Kidney (tissue), 14 donors: ENCODE results near the gene OPHN1. TPM values are rescaled to one million over a fixed set of nuclear protein-coding genes. Genes with fewer than 3 reads are reported as not detected.

Experiments used
- DNase-seq, 5 donors: peaks; one replicate each; pipeline ENCODE4 v3.0.0-alpha.2; 2013 to 2020
- FAIRE-seq: peaks from 2 replicates; lab custom pipeline; 2012; peaks lifted over from hg19 to GRCh38; lab: Jason Lieb, UNC
- H3K27ac ChIP-seq, 2 donors: one replicate each; pipeline ENCODE4 v1.7.0; 2013; ENCODE audit warnings: low read depth in 2 of 2, low read length in 2 of 2, inconsistent platforms in 1 of 2
- H3K27me3 ChIP-seq: one replicate; pipeline ENCODE4 v1.7.1; 2013; ENCODE audit warnings: low read length, inconsistent platforms; ENCODE audit not compliant: control insufficient read depth, insufficient read depth
- H3K36me3 ChIP-seq, 3 donors: one replicate each; pipeline versions ENCODE4 v1.7.0 to v1.7.1; 2013; ENCODE audit warnings: low read length in 3 of 3, control low read depth in 1 of 3, inconsistent platforms in 1 of 3; ENCODE audit not compliant: insufficient read depth in 3 of 3, control insufficient read depth in 2 of 3
- H3K4me1 ChIP-seq, 3 donors: one replicate each; pipeline versions ENCODE4 v1.7.0 to v1.7.1; 2013; ENCODE audit warnings: low read length in 3 of 3, inconsistent platforms in 1 of 3, low read depth in 1 of 3; ENCODE audit not compliant: control insufficient read depth in 2 of 3, insufficient read depth in 2 of 3
- H3K4me3 ChIP-seq, 3 donors: one replicate each; pipeline versions ENCODE4 v1.7.0 to v1.8.1; 2013; ENCODE audit warnings: low read length in 3 of 3, control low read depth in 1 of 3, inconsistent platforms in 1 of 3
- H3K9ac ChIP-seq, 3 donors: one replicate each; pipeline versions ENCODE4 v1.7.0 to v1.7.1; 2013; ENCODE audit warnings: low read length in 3 of 3, control low read depth in 1 of 3, inconsistent platforms in 1 of 3
- H3K9me3 ChIP-seq, 3 donors: one replicate each; pipeline versions ENCODE4 v1.7.0 to v1.7.1; 2013; ENCODE audit warnings: low read length in 3 of 3, control low read depth in 1 of 3, inconsistent platforms in 1 of 3; ENCODE audit not compliant: control insufficient read depth in 2 of 3, insufficient read depth in 1 of 3
- CTCF ChIP-seq: IDR thresholded peaks from 3 replicates; pipeline ENCODE4 v1.5.1; 2012; ENCODE audit warnings: mild to moderate bottlenecking, moderate library complexity, borderline replicate concordance; ENCODE audit not compliant: insufficient read depth; ENCODE audit errors: extremely low read depth
- intact Hi-C: fragments of 100-400 bp; cut with DNase I; formaldehyde crosslinking; loops from one replicate; pipeline ENCODE4 v1.11.1; 2022
- polyA plus RNA-seq: library from polyadenylated mRNA; stranded (reverse); fragments of 350-450 nt; fragmentation: Illumina TruSeq; extraction: RNeasy Lipid Tissue Mini Kit (QIAGEN cat#74804); gene quantifications from one replicate; pipeline ENCODE4 v1.2.3, GENCODE V29; 2014; ENCODE audit warnings: low read depth, low replicate concordance; ENCODE audit not compliant: insufficient read depth
- total RNA-seq: library from RNA; stranded (reverse); fragmentation: NEBNext Ultra II Directional; extraction: Animal tissue kit (Norgen Biotek cat#: 25700); gene quantifications from one replicate; pipeline ENCODE4 v1.2.1, GENCODE V29; 2021
- donor health status: control.
- donor health status: control.
- donor health status: control.
- donor health status: control.
- donor health status: control.
- donor health status: DM: yes; HTN: yes; CAD: no.
- donor health status: Normal renal cell carcinoma (clear cell type).

Gene OPHN1
- total and polyA plus RNA-seq, 2 donors from 2014 or later, result 1.9 to 9.5 TPM

- H3K36me3 ChIP-seq, result no peaks in the 10 kb centered on the region
- H3K27me3 ChIP-seq, result no peaks in the 10 kb centered on the region
- intact Hi-C loops, result no loop called here
- no peaks in the 10 kb centered on the region for H3K9me3 ChIP-seq
- FAIRE-seq (no peak), DNase-seq (no peak)
- H3K4me3 ChIP-seq, result no peak overlapping the region
- no peak overlapping the region for H3K9ac ChIP-seq
- H3K27ac ChIP-seq, result no peak overlapping the region
- H3K4me1 ChIP-seq, result peaks cover 0 to 3% (median 0%) of the 10 kb centered on the region in 3 donors
- no peak for TF ChIP-seq CTCF
Measured at GRCh38 chrX:68112321-68112720, 321.0 kb downstream of the OPHN1 start.

GRCh38 chrX:68109162-68109561, 324.1 kb downstream of the OPHN1 start:
- Histone ChIP-seq H3K9me3 (no peaks in the 10 kb centered on the region), H3K36me3 (no peaks in the 10 kb centered on the region), H3K27me3 (no peaks in the 10 kb centered on the region), H3K27ac (no peak overlapping the region), H3K9ac (no peak overlapping the region), H3K4me3 (no peak overlapping the region), H3K4me1 (no peaks in the 10 kb centered on the region)
- TF ChIP-seq CTCF, result no peak
- DNase-seq, result no peak
- intact Hi-C loops, result no loop called here
- FAIRE-seq, result no peak

- Histone ChIP-seq H3K27me3 (no peaks in the 10 kb centered on the region), H3K36me3 (no peaks in the 10 kb centered on the region), H3K4me3 (no peak overlapping the region), H3K9ac (no peak overlapping the region), H3K9me3 (no peaks in the 10 kb centered on the region), H3K4me1 (no peaks in the 10 kb centered on the region), H3K27ac (no peak overlapping the region)
- TF ChIP-seq CTCF, result no peak
- DNase-seq (no peak), FAIRE-seq (no peak)
- intact Hi-C loops, result no loop called here
Measured at GRCh38 chrX:68098431-68098830, 334.9 kb downstream of the OPHN1 start.

GRCh38 chrX:68090266-68090665, 343.0 kb downstream of the OPHN1 start:
- TF ChIP-seq CTCF, result no peak
- FAIRE-seq (peak; percentile 46), DNase-seq (peak in 1 of 5 donors; percentile 15)

More at GRCh38 chrX:68090266-68090665, 343.0 kb downstream of the OPHN1 start:
- H3K36me3 ChIP-seq, result no peaks in the 10 kb centered on the region
- H3K4me1 ChIP-seq, result no peaks in the 10 kb centered on the region
- intact Hi-C loops, result no loop called here
- no peak overlapping the region for H3K9ac ChIP-seq
- no peaks in the 10 kb centered on the region for H3K27me3 ChIP-seq
- no peaks in the 10 kb centered on the region for H3K9me3 ChIP-seq
- no peak overlapping the region for H3K4me3 ChIP-seq
- H3K27ac ChIP-seq, result no peak overlapping the region
